DOHH2 (cell line): ENCODE measurements around the gene GDF10.

Experiments used
- H3F3A ChIP-seq: fragments of 200-600 bp; sonication (generic), shearing (Covaris generic); 2 replicates; pipeline ENCODE4 v1.6.0; 2016; ENCODE audit warnings: antibody characterized with exemption, mild to moderate bottlenecking; ENCODE audit not compliant: control insufficient read depth, insufficient read depth
- H3K27ac ChIP-seq: fragments of 200-600 bp; sonication (generic); 2 replicates; pipeline ENCODE4 v1.5.1; 2014; ENCODE audit warnings: low read depth, mild to moderate bottlenecking, low read length, moderate library complexity
- H3K27me3 ChIP-seq: fragments of 200-600 bp; sonication (generic); 2 replicates; pipeline ENCODE4 v1.6.1; 2014; ENCODE audit warnings: mild to moderate bottlenecking, low read length, mixed read lengths; ENCODE audit not compliant: control insufficient read depth
- H3K36me3 ChIP-seq: fragments of 200-600 bp; sonication (generic); 2 replicates; pipeline ENCODE4 v1.6.1; 2014; ENCODE audit warnings: mild to moderate bottlenecking, low read length, moderate library complexity, mixed read lengths; ENCODE audit not compliant: control insufficient read depth
- H3K4me1 ChIP-seq: fragments of 200-600 bp; sonication (generic); 2 replicates; pipeline ENCODE4 v1.6.1; 2014; ENCODE audit warnings: mild to moderate bottlenecking, low read length, mixed read lengths; ENCODE audit not compliant: control insufficient read depth
- H3K4me2 ChIP-seq: fragments of 200-600 bp; sonication (generic); 2 replicates; pipeline ENCODE4 v1.6.0; 2014; ENCODE audit warnings: mild to moderate bottlenecking, low read length, moderate library complexity
- H3K4me3 ChIP-seq: fragments of 200-600 bp; sonication (generic); 2 replicates; pipeline ENCODE4 v1.5.1; 2014; ENCODE audit warnings: mild to moderate bottlenecking, low read length, mixed read lengths
- H3K79me2 ChIP-seq: fragments of 200-600 bp; sonication (generic); 2 replicates; pipeline ENCODE4 v1.6.1; 2014; ENCODE audit warnings: mild to moderate bottlenecking, low read length, mixed read lengths; ENCODE audit not compliant: control insufficient read depth
- H3K9me2 ChIP-seq: fragments of 200-600 bp; sonication (generic); replicated peaks from 2 replicates; pipeline ENCODE4 v1.6.1; 2014; ENCODE audit warnings: mild to moderate bottlenecking, low read length, mixed read lengths; ENCODE audit not compliant: control insufficient read depth
- H3K9me3 ChIP-seq: fragments of 200-600 bp; sonication (generic); 2 replicates; pipeline ENCODE4 v1.6.1; 2014; ENCODE audit warnings: antibody characterized with exemption, low read length, mixed read lengths; ENCODE audit not compliant: control insufficient read depth, insufficient read depth
- H4K20me1 ChIP-seq: fragments of 200-600 bp; sonication (generic); 2 replicates; pipeline ENCODE4 v1.6.0; 2014; ENCODE audit warnings: low read depth, mild to moderate bottlenecking, antibody characterized with exemption, low read length, moderate library complexity; ENCODE audit not compliant: control insufficient read depth, insufficient read depth
- EZH2phosphoT487 ChIP-seq: fragments of 200-600 bp; sonication (generic); IDR thresholded peaks from 2 replicates; pipeline ENCODE4 v1.6.1; 2017; ENCODE audit warnings: borderline replicate concordance, mild to moderate bottlenecking, antibody characterized with exemption, low read length, moderate library complexity, mixed read lengths
- TF ChIP-seq, protein P1 (sequence below): fragments of 200-600 bp; sonication (generic); IDR thresholded peaks from one replicate; pipeline ENCODE4 v1.5.1; 2014; ENCODE audit warnings: antibody characterized with exemption, mild to moderate bottlenecking, low read depth, low read length; ENCODE audit not compliant: poor library complexity, severe bottlenecking

Gene GDF10

GRCh38 chr10:47339186-47339735, 39.3 kb downstream of the GDF10 start:
- Histone ChIP-seq H3K27me3 (no peaks in the 10 kb centered on the region), H3K9me2 (no peaks in the 10 kb centered on the region), H3K4me3 (no peak overlapping the region), H3K9me3 (no peaks in the 10 kb centered on the region), H3F3A (no peaks in the 10 kb centered on the region), H3K4me1 (no peaks in the 10 kb centered on the region), H3K36me3 (no peaks in the 10 kb centered on the region), H4K20me1 (no peaks in the 10 kb centered on the region), H3K27ac (no peak overlapping the region), H3K79me2 (no peaks in the 10 kb centered on the region), H3K4me2 (no peak overlapping the region)
- no peak for TF ChIP-seq EZH2phosphoT487
- TF ChIP-seq, protein P1, sequence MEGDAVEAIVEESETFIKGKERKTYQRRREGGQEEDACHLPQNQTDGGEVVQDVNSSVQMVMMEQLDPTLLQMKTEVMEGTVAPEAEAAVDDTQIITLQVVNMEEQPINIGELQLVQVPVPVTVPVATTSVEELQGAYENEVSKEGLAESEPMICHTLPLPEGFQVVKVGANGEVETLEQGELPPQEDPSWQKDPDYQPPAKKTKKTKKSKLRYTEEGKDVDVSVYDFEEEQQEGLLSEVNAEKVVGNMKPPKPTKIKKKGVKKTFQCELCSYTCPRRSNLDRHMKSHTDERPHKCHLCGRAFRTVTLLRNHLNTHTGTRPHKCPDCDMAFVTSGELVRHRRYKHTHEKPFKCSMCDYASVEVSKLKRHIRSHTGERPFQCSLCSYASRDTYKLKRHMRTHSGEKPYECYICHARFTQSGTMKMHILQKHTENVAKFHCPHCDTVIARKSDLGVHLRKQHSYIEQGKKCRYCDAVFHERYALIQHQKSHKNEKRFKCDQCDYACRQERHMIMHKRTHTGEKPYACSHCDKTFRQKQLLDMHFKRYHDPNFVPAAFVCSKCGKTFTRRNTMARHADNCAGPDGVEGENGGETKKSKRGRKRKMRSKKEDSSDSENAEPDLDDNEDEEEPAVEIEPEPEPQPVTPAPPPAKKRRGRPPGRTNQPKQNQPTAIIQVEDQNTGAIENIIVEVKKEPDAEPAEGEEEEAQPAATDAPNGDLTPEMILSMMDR: no peak

DNA sequence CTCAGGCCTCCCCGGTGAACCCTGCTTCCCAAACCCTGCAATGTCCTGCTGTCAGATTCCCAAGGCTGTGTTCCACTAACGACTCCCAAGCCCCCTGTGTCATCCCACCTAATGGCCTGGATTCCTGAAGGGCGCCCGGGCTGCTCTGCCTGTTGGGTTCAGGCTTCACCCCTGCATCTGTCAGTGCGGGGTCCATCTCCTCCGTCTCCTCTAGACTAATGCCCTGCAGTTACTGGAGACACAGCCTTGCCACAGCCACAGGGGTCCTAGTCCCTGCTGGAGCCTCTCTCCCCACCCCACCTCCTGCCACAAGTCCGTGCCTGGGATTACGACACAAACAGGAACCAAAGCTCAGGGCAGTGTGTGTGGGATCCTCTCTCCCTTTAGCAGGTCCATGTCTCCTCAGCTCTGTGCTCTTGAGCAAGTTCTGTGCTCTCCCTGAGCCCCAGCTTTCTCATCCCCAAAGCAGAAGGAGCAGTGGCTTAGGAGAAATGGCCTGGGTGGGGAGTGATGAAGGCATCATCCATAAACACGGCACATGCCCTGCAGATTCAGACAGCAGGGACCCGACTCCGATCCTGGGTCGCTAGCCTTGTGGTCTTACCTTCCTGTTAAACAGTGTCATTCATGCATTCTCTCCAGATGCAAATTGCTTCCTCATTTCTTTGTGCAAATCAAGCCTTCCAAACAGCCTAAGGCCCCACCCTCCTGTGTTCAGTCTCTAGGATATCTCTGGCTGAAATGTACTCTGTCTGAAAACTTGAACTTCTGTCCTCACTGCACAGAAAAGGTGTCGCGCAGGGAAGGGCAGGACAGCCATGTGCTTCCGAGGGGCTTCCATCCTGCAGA, 40.0 kb downstream of the GDF10 start:
- no peaks in the 10 kb centered on the region for H3K27me3 ChIP-seq
- no peak overlapping the region for H3K4me3 ChIP-seq
- TF ChIP-seq EZH2phosphoT487: no peak
- TF ChIP-seq, protein P1: no peak

DNA sequence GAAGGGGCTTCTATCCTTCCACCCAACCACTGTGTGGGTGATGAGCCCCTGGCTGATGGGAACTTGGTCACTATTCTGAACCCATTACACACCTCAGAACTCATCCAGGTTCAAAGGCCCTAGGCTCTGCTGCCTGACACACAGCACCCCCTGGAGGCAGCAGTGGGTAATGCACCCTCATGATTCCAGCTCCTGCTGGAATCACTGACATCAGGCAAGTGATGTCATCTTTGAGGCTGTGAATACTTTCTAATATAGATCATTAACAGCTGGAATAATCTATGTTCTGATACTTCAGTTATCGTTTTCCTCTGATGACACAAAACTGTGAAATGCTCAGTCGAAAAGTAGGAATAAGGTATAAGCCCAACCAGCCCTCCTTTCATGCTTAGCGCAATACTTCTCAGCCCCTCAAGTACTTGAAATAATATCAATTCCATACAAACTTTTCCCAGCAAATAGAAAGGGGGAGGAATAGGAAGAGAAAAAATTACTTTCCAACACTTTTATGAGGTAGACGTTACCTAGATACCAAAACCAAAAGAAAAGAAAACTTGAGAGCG, 40.7 kb downstream of the GDF10 start:
- H4K20me1 ChIP-seq: no peaks in the 10 kb centered on the region
- no peaks in the 10 kb centered on the region for H3K79me2 ChIP-seq
- H3F3A ChIP-seq: no peaks in the 10 kb centered on the region
- no peak overlapping the region for H3K27ac ChIP-seq
- no peaks in the 10 kb centered on the region for H3K9me2 ChIP-seq
- no peaks in the 10 kb centered on the region for H3K9me3 ChIP-seq
- no peak for TF ChIP-seq EZH2phosphoT487
- TF ChIP-seq, protein P1: peak; percentile 99
- no peaks in the 10 kb centered on the region for H3K4me1 ChIP-seq
- H3K4me3 ChIP-seq: no peak overlapping the region
- no peaks in the 10 kb centered on the region for H3K36me3 ChIP-seq
- no peaks in the 10 kb centered on the region for H3K27me3 ChIP-seq
- H3K4me2 ChIP-seq: no peak overlapping the region

More for the DNA sequence above, 40.0 kb downstream of the GDF10 start:
- Histone ChIP-seq H3K79me2 (no peaks in the 10 kb centered on the region), H4K20me1 (no peaks in the 10 kb centered on the region), H3K9me2 (no peaks in the 10 kb centered on the region), H3K36me3 (no peaks in the 10 kb centered on the region), H3F3A (no peaks in the 10 kb centered on the region), H3K9me3 (no peaks in the 10 kb centered on the region), H3K27ac (no peak overlapping the region), H3K4me2 (no peak overlapping the region), H3K4me1 (no peaks in the 10 kb centered on the region)
